Body of pancreas (tissue), 4 donors: Measurements from ENCODE around the gene MOSMO. TPM values are rescaled to one million over a fixed set of nuclear protein-coding genes. Genes with fewer than 3 reads are reported as not detected.

Source experiments
- ATAC-seq: fragments of 150-250 bp; one replicate; pipeline ENCODE4 v1.9.1; 2016
- DNase-seq, 4 donors: peaks; one replicate each; pipeline ENCODE4 v3.0.0-alpha.2; 2019
- H3K27ac ChIP-seq, 4 donors: fragments of 200-600 bp; sonication (generic); 1 replicate in 3 of 4; 2 replicates in 1 of 4; pipeline versions ENCODE4 v1.5.1 to v1.6.1; 2016 to 2019; ENCODE audit warnings: mild to moderate bottlenecking in 1 of 4, mixed read lengths in 1 of 4, moderate library complexity in 1 of 4
- H3K27me3 ChIP-seq, 2 donors: fragments of 200-600 bp; sonication (generic); one replicate each; pipeline ENCODE4 v1.6.0; 2016; ENCODE audit warnings: mild to moderate bottlenecking in 1 of 2
- H3K36me3 ChIP-seq, 2 donors: fragments of 200-600 bp; sonication (generic); replicated peaks in 1 of 2; 2 replicates each; pipeline ENCODE4 v1.5.1; 2016; ENCODE audit warnings: low read depth in 2 of 2; ENCODE audit not compliant: insufficient read depth in 1 of 2
- H3K4me1 ChIP-seq: fragments of 200-600 bp; sonication (generic); one replicate; pipeline ENCODE4 v1.6.0; 2016
- H3K4me3 ChIP-seq, 2 donors: fragments of 200-600 bp; sonication (generic); 1 replicate in 1 of 2; 2 replicates in 1 of 2; pipeline ENCODE4 v1.5.1; 2016 to 2019
- H3K9me3 ChIP-seq, 3 donors: fragments of 200-600 bp; sonication (generic); 1 replicate in 2 of 3; 2 replicates in 1 of 3; pipeline ENCODE4 v1.5.1; 2016
- CTCF ChIP-seq, 7 experiments: fragments of 450-650 bp in 4 of 7; fragments of 200-600 bp in 3 of 7; sonication (generic) in 3 of 7; IDR thresholded peaks; one replicate each; pipeline ENCODE4 v1.5.1; 2016 to 2019; ENCODE audit warnings: antibody characterized with exemption in 7 of 7
- POLR2A ChIP-seq, 3 donors: fragments of 450-650 bp; IDR thresholded peaks; one replicate each; pipeline ENCODE4 v1.6.1; 2016; ENCODE audit warnings: antibody characterized with exemption in 3 of 3, mild to moderate bottlenecking in 2 of 3
- WGBS, 2 donors: methylation state at CpG; one replicate each; pipeline ENCODE4 v1.1.5; 2017; 5-methylcytosine and 5-hydroxymethylcytosine counted together
- intact Hi-C: fragments of 100-400 bp; cut with DNase I; formaldehyde crosslinking; loops from one replicate; pipeline ENCODE4 v1.15.1; 2023
- total RNA-seq, 2 donors: library from RNA; depleted of rRNA; stranded (reverse); fragments of >200 nt; gene quantifications; one replicate each; pipeline ENCODE4 v1.1.0, GENCODE V29; 2016

The MOSMO gene
- total RNA-seq = 10 to 100 TPM in 1 of 2 donors, 1 to 10 TPM in 1; 3.6 to 13.2 TPM

GRCh38 chr16:22007509-22008214 lies at the start of gene MOSMO:
Gene MOSMO (plus strand): TSS chr16:22008111. CDS start chr16:22008302, 191 bp downstream.
- intact Hi-C loops = loop anchor here (5.0 to 10.0 kb wide), 2 partner anchors 70 to 297 kb away; no protein-coding TSS in a partner anchor
- peak within 1 kb of the TSS; percentile 60 to 97 for H3K4me3 ChIP-seq
- TF ChIP-seq POLR2A (IDR thresholded peaks at IDR 0.05) = peak in 2 of 3 donors; percentile 39 to 44
- peak in 1 of 7 experiments; percentile 16 for TF ChIP-seq CTCF (IDR thresholded peaks at IDR 0.05)
- peak within 1 kb of the TSS; percentile 12 to 73 (median 70) for H3K27ac ChIP-seq
- 0% methylated on average over 13 to 42 of the region's 78 CpGs for WGBS, 2 donors
- peak; percentile 69 to 80 (median 72) for DNase-seq
- no peaks in the 10 kb centered on the region for H3K27me3 ChIP-seq
- peak; percentile 90 for ATAC-seq
- no peaks in the 10 kb centered on the region for H3K9me3 ChIP-seq
- peaks cover 16% of the 10 kb centered on the region for H3K4me1 ChIP-seq
- no peaks in the 10 kb centered on the region for H3K36me3 ChIP-seq

- Histone ChIP-seq H3K4me1 (peaks cover 12% of the 10 kb centered on the region), H3K4me3 (no peak overlapping the region), H3K27ac (no peak overlapping the region), H3K36me3 (peaks cover 0 to 48% of the 10 kb centered on the region in 2 donors), H3K9me3 (no peaks in the 10 kb centered on the region), H3K27me3 (no peaks in the 10 kb centered on the region)
- ATAC-seq (no peak), DNase-seq (no peak)
- TF ChIP-seq CTCF (IDR thresholded peaks at IDR 0.05) (no peak), POLR2A (IDR thresholded peaks at IDR 0.05) (no peak)
- 77 to 82% methylated on average over 3 of the region's 3 CpGs for whole genome bisulfite sequencing, 2 donors
- intact Hi-C loops = no loop called here
Observed at GRCh38 chr16:21959050-21959449, 48.9 kb upstream of the MOSMO start.

- Histone ChIP-seq H3K9me3 (no peaks in the 10 kb centered on the region), H3K4me1 (no peaks in the 10 kb centered on the region), H3K36me3 (peaks cover 11 to 71% of the 10 kb centered on the region in 2 donors), H3K4me3 (no peak overlapping the region), H3K27me3 (no peaks in the 10 kb centered on the region), H3K27ac (no peak overlapping the region)
- intact Hi-C loops = no loop called here
- TF ChIP-seq POLR2A (IDR thresholded peaks at IDR 0.05) = no peak
- no peak for TF ChIP-seq CTCF (IDR thresholded peaks at IDR 0.05)
- ATAC-seq (no peak), DNase-seq (no peak)
- WGBS, 2 donors = 77 to 82% methylated on average over 5 of the region's 5 CpGs
Observed at GRCh38 chr16:21962475-21962874, 45.4 kb upstream of the MOSMO start.

GRCh38 chr16:21963887-21964286 lies 44.0 kb upstream of the MOSMO start:
- intact Hi-C loops = no loop called here
- Histone ChIP-seq H3K27me3 (no peaks in the 10 kb centered on the region), H3K36me3 (peaks cover 11 to 72% of the 10 kb centered on the region in 2 donors), H3K4me3 (no peak overlapping the region), H3K9me3 (no peaks in the 10 kb centered on the region), H3K27ac (no peak overlapping the region), H3K4me1 (no peaks in the 10 kb centered on the region)
- TF ChIP-seq CTCF (IDR thresholded peaks at IDR 0.05) = no peak
- TF ChIP-seq POLR2A (IDR thresholded peaks at IDR 0.05) = no peak
- 78 to 85% methylated on average over 3 of the region's 3 CpGs for WGBS, 2 donors
- no peak for ATAC-seq
- DNase-seq = no peak

- TF ChIP-seq POLR2A (IDR thresholded peaks at IDR 0.05) = no peak
- no peak for TF ChIP-seq CTCF (IDR thresholded peaks at IDR 0.05)
- WGBS, 2 donors = 89 to 94% methylated on average over 6 of the region's 6 CpGs
Observed at GRCh38 chr16:21964353-21964752, 43.6 kb upstream of the MOSMO start.

More at GRCh38 chr16:21964353-21964752, 43.6 kb upstream of the MOSMO start:
- H3K4me3 ChIP-seq = no peak overlapping the region
- intact Hi-C loops = no loop called here
- peaks cover 11 to 71% of the 10 kb centered on the region in 2 donors for H3K36me3 ChIP-seq
- DNase-seq = no peak
- ATAC-seq = no peak
- H3K27me3 ChIP-seq = no peaks in the 10 kb centered on the region
- no peaks in the 10 kb centered on the region for H3K9me3 ChIP-seq
- no peaks in the 10 kb centered on the region for H3K4me1 ChIP-seq
- no peak overlapping the region for H3K27ac ChIP-seq
